SK-MEL-5 (cell line): ENCODE data around the gene GRIK4. TPM values are rescaled to one million over a fixed set of nuclear protein-coding genes. Genes with fewer than 3 reads are reported as not detected.

Source experiments
- DNase-seq: peaks from one replicate; pipeline ENCODE4 v3.0.0-alpha.2; 2016; ENCODE audit warnings: low read depth, low spot score
- in situ Hi-C: cut with HindIII; loops from 2 replicates; pipeline ENCODE4 v1.10.0; 2016; ENCODE audit warnings: low sequenced_read_pairs, high pct_unique_total_duplicates, low pct_unique_long_range_greater_than_20kb
- total RNA-seq: library from RNA; depleted of rRNA; stranded (reverse); fragments of >200 nt; shearing (Covaris generic); gene quantifications from 2 replicates; pipeline ENCODE4 v1.2.3, GENCODE V29; 2014

The GRIK4 gene
- total RNA-seq, 1 experiment from 2014 or later, result not detected

DNA sequence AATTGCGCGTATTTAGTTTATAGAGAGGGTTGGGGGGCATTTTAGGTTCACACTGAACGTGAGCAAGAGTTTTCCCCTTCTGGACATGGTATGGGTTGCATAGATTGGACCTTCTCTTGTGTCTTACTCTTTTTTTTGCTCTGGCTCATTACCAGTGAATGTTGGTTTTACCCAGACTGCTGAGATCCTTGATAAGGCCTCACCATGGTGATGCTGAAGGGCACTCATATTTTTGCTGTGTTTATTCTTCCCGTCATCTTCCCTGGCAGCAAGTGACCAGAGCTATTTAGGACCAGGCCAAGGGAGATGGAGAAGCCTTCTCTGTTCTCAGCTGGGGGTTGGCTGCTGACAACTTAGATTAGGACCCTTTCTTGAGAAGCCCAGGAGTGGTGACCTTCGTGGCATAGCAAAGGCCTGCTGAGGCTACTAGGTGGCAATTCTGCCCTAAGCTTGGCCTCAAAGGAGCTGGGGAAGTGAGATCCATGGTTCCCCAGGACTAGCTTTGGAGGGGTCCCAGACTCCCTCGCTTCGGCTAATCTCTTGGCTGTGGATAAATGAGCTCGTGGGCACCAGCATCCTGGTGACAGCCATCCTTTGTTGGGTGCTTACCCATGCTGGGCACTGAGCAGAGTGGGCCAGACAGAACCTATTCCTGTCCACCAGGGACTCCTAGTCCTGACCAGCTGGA lies 47.3 kb downstream of the GRIK4 start:
- in situ Hi-C loops, result no loop called here
- no peak for DNase-seq

DNA sequence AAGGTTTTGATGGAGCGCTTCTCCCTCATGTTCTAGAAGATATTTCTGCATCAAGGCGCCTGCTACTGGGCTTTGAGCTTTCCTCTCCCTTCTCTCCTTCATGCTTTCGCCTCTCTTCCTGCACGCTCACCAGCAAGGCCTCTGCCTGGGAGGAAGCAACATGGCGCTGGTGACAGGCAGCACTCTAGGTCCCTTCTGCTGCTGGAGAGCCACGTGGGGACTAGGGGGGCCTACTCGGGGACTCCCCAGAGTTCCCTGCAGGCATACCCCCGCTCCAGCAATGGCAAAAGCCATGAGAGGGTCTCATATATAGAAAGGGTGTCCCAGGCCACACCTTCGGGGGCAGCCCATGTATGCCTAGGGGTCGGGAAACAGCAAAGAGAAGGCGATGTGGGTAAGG lies 49.7 kb downstream of the GRIK4 start:
- in situ Hi-C loops, result no loop called here
- DNase-seq, result no peak

DNA sequence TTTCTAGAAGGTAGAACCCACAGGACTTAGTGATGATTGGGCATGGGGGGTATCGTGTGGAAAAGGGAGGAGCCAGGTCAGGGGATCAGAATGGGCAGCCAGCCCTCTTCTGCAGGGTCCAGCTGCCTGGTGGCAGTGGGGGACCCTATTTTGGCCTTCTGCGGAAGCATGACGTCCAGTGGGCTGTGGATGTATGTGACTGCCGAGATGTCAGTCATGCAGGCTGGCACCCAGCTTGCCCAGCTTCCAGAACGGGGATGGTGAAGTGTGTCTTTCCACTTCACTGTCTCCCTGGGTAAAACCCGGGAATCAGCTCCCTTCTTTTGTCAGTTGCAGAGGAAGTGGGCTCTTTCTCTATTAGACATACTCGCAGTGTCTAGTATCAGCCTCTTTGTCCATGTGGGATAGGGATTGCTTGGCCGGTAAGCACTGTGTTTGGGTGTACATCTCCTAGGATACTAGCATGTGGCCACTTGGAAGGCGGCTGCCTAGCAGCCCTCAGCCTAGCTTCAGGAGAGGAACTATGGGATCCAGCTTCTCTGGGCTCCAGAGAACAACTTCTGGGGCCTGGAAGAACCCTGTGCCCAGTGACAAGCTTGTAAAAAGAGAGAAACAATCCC lies 51.4 kb downstream of the GRIK4 start:
- no peak for DNase-seq
- in situ Hi-C loops, result no loop called here

DNA sequence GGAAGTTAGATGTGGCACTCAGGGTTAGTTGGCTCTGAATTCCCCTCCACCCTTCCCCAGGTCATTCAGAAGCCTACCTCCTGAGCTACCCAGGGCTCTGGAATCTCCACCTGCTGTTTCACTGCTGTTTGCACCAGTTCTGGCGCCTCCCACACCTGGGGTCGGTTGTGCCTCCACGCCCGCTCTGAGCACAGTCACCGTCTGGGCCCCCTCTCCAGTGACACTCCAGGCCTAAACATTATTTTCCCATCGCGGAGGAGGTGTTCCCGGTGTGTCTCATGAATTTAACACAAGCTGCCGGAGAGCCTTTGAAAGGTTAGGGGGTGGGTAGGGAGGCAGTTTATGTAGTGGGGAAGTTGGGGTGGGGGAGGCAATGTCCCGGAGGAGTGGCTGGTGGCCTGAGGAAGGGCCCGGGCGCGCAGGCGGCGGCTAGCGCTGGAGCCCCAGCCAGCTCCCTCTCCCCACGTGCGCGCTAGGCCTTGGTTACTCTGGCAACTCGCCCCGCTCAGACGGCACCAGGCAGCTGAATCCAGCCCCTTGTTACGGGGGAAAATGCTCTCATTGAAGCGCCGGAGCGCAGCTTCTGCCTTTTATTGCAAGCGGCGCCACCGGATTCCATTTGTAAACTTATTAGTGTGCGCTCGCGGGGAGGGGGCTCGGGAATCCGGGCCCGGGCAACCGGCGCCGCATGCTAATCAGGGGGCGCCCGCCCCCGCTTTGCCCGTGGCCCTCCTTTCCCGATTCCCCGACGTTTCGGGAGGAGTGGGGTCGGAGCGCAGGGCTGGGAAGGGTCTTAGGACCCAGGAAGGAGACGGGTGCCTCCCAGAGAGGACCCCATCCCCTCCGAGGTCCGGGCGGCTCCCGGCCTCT lies 52.4 kb downstream of the GRIK4 start:
- DNase-seq, result no peak
- in situ Hi-C loops, result no loop called here

DNA sequence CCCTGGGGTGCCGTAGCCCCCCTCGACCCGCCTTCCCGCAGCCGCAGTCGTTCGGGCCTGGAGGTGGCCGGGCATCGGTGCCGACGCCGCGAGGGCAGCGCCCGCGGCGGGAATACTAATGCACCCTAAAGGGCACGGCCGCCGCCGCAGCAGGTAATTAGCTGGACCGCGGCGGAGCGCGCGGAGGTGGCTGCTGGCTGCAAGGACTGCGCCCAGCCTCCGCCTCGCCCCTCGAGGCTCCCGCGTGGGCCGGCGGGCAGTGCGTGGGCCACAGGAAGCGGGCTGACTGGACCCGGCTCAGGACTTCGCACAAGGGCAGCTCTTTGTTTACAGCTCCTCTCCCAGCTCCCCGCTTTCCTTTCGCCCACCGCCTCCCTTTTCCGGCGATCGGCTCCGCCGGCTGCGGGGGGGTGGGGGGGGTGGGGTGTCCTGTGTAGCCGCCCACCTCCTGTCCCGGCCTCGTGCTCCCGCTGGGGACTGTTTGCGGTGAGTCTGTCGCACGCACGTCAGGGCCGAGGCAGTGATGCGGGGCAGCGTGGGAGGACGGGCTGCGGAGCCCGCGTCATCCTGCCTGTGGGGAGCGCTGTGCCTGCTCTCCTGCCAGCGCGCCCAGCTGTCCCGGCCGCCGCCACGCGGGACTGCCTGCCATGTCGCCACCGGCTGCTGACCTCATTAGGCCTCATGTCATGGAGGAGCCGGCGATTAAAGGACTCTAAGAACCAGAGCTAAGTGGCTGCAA lies 53.2 kb downstream of the GRIK4 start:
- in situ Hi-C loops, result no loop called here
- no peak for DNase-seq

DNA sequence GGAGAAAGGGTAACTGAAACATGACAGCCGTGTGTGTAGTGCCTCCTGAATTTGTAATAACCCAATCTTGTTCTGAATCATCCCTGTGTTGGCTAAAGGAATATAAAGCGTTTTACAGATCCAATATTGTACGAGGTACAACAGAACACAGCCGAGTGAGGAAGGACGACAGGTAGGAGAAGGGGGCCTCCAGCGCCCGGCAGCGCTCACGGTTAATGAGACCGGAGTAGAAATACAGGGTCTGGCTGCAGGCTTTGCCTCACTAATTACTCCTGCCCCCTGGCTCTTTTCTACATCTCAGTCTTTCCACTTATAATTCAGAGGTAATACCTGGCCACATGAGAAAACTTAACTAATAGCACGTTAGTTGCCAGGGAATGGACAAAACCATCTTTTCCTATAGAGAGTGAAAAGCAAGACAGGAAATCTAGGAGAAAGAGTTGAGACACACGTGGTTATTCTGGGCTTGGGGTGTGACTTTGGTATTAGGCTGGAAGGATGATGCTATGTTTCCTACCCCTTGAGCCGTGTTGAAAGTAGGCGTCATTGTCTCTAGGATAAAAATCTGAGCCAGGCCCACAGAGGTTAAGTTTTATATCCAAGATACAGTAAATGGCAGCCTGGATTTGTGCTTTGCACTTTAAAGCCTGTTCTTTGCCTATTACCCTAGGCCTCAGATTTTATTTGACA lies 54.1 kb downstream of the GRIK4 start:
- no peak for DNase-seq
- in situ Hi-C loops, result no loop called here

DNA sequence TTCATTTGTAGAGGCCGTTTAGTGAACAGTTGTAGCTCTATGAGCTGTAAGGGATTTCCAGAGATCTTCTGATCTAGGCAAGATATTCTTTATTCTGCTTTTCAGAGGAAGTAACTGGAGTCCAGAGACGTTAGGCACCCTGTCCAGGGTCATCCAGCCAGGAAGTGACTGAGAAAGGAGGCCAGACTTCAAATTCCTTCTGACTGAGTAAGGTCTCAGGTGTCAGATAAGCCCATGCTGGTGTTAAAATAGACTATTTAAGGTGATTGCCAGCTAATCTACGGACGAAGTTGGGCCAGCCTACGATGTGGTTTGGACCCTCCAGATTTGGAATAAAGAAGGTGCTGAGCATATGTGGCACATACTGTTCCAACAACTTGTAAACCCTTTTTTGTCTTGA lies 54.6 kb downstream of the GRIK4 start:
- in situ Hi-C loops, result no loop called here
- no peak for DNase-seq

DNA sequence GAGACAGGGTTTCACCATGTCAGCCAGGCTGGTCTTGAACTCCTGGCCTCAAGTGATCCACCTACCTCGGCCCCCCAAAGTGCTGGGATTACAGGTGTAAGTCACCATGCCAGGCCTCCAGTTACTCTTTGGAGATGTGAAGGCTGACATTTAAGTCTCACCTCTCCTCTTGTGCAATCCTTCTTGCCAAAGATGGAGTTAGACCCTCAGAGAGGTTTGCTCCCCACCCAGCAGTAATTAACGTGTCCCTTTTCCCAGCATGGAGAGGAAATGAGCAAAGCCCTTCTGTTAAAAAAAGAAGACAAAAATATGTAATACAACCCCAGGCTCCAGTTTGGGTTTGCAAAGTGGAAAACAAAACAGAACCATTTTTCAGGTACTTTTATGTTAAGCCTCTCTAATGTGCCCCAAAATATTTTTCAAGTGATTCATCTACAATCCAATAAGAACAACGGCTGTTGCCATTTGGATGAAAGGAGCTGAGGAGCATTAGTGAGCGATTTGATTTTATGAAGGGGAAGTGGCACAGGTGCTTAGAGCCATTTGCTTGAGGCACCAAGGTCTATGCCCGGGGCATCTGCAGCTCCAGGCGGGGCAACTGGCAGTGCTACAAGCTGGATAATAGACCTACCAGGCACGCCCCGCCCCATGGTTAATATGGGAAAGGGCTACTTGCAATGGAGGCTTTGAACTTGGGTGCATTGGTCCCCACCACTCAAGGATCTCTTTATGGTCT lies 57.2 kb downstream of the GRIK4 start:
- in situ Hi-C loops, result no loop called here
- DNase-seq, result no peak

DNA sequence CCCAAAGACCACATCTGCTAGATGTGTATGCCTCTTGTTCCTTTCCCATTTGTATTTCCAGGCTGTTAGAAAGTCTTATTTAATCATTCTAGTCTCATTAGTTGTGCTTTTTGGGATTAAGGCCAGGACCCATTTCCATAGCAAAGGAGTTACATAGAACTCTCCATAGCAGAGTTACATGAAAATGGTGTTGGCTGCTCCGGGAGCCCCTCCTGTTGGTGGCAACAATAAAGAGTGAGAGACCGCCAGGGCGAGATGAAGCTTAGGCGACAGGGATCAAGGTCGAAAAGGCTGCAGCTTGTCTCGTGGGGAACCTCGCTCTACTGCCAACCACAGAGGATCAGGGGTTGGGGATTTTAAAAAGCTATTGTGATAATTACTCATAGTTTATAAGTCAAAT lies 58.3 kb downstream of the GRIK4 start:
- no peak for DNase-seq
- in situ Hi-C loops, result no loop called here

DNA sequence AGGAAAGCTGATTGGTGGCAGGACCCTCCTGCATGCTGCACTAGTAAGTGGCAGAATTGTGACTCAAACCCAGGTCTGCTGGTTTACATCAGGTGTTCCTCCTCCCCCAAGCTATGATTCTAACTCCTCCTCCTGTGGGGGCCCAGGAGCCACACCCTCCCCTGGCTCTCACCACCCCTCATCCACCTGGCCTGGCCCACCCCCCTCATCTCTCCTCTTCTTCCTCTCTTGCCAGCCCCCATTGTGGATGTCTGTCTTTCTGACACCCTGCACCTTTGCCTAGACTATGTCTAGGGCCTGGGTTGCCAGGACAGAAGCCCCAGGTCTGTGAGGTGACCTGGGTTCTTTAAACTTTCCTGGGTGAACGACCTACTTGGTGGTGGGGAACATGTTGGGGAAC lies 59.9 kb downstream of the GRIK4 start:
- in situ Hi-C loops, result no loop called here
- no peak for DNase-seq

DNA sequence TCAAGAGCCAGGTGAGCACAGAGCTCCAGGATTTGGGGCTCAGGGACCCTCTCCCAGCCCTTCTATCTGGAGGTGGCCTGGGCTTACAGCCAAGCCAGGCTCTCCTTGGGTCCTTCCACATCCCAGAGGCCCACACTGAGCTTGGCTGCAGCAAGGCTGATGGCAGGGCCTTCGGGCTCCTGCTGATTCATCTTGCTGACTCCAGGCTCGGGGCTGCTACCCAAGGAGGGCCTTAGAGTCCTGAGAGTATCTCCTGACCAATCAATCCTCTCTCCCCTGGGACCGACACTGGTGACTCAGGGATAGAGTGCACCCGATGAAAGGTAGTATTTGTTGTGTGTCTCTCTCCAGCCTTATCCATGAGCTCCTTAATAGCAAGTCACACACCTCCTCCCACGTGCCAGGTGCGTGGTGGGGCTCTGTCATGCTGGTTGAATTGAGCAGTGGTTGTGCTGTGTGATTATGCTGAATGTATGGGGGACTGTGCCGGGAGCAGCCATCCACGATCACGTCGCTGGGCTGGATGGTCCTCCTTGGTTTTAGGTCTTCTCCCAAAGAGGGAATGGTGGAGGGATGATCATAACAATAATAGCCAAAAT lies 62.3 kb downstream of the GRIK4 start:
- in situ Hi-C loops, result no loop called here
- DNase-seq, result peak; percentile 1

DNA sequence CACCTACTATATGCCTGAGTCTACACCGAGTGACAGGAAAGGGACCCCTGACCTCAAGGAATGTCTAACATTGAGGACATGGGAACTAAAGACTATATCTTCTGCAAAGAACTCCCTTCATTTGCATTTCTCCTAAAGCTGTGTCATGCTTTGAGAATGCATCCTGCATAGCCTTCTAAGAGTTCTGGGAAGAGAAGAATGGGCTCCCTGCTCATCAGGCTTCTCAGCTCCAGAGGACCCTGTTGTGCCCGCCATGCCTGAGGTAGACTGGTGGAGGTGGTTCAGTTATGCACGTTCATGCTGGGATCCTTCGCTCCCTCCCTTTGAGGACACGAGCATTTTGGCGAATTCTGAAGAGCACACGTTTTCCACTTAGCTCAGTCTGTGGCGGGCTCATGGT lies 63.3 kb downstream of the GRIK4 start:
- DNase-seq, result no peak
- in situ Hi-C loops, result no loop called here

DNA sequence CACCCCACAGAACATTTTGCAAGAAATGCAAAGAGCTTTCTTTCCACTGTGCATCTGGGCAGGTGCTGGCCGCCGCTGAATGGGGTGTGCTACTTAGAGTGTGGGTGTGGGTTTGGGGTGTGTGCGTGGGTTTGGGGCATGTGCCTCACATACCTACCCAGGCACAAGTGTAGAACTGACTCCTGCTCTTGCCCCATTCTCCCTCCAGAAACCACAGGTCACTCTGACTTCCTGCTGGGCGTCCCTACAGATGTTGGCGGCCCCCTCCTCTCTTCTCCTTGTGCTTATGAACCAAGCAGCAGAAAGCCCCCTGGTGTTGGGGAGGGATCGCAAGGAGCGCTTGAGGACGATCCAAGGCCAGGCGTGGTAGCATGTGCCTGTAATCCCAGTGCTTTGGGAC lies 63.9 kb downstream of the GRIK4 start:
- in situ Hi-C loops, result no loop called here
- no peak for DNase-seq

DNA sequence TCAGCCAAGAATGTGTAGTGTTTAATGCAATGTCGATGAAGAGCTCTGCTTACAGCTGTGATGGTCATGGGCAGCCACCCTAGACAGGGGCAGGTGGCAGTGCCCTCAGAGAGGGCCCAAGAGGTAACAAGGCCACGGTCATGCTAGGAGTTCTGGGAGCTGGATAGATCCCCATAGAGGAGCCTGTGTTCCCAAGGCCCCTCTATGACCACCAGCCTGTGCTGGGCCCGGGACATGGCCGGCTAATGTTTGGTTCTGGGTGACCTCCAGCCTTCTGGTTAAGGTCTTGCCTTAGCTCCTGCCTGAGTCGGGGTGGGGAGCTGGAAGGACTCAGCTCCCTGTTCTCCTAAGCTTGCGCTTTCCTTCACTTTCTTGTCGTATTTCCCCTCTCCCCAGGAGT lies 65.1 kb downstream of the GRIK4 start:
- in situ Hi-C loops, result no loop called here

DNA sequence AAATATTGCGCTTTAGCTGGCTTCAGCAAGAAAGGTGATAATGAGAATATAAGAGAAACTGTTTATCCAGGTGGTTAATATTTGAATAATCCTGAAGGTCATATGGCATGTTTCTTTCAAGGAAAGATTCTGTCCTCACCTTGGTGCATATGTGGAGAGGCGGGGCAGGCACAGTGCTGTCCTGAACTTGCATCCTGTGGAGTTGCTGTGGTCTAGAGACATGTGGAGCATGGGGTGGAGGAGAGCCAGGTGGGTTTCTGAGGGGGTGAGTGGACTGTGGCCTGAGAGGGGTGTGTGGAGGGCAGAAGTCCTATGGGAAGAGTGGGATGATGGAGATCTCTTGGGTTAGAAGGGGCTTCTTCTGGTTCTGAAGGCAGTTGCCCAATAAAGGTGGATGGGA lies 65.5 kb downstream of the GRIK4 start:
- DNase-seq, result no peak
- in situ Hi-C loops, result no loop called here

More for the DNA sequence above, 65.1 kb downstream of the GRIK4 start:
- DNase-seq, result no peak

DNA sequence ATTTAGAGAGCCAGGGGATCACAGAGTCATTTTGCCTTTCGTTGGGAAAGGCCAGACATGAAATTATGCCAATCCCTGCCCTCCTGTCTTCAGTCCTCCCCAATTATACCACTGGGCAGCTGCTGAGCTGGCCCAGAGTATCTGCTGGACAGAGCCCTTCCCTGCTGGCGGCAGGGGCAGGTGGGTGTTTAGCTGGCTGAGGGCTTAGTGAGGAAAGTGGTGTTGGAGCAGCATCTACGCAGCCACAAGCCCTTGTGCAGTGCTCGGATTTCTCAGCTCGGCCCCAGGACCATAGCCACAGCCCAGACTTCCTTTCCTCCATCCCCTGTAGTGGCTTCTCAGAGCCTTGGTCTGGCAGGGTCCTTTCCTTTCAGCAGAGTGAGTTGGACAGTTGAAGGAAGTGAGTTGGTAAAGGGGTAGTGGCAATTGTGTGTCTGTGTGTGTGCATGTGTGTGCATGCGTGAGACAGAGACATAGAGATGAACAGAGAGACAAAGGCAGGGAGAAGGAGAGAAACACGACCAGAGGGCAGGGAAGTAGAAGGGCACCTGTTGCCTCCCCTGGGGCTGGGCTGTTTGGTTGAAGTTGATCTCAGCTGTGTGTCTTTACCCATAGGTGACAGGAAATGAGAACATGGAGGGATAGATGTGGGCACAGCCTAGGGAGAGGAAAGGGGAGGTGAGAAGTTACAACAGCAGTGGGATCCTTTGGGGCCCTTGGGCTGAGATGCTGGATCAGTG lies 66.2 kb downstream of the GRIK4 start:
- in situ Hi-C loops, result no loop called here
- no peak for DNase-seq
